CD4-positive, CD25-positive, alpha-beta regulatory T cell (primary cell): ENCODE data around the gene RAB22A. TPM values are rescaled to one million over a fixed set of nuclear protein-coding genes. Genes with fewer than 3 reads are reported as not detected.

Experiments used
- ATAC-seq, 2 donors: fragments of 150-1000 bp; cut with Tn5 transposase; one replicate each; pipeline ENCODE4 v1.10.0; 2021; ENCODE audit warnings: low read depth in 2 of 2, moderate number of reproducible peaks in 2 of 2, moderate library complexity in 1 of 2
- DNase-seq, 3 donors: peaks; one replicate each; pipeline versions ENCODE4 v3.0.0 to v3.0.0-alpha.2; 2012 to 2022; ENCODE audit warnings: mixed read lengths in 1 of 3
- H3K27ac ChIP-seq: one replicate; pipeline ENCODE4 v1.7.0; 2013; ENCODE audit warnings: mild to moderate bottlenecking, low read length; ENCODE audit not compliant: insufficient read depth, poor library complexity, severe bottlenecking
- H3K27me3 ChIP-seq: one replicate; pipeline ENCODE4 v1.7.0; 2013; ENCODE audit warnings: low read length; ENCODE audit not compliant: control insufficient read depth, insufficient read depth
- H3K36me3 ChIP-seq: one replicate; pipeline ENCODE4 v1.7.0; 2013; ENCODE audit warnings: mild to moderate bottlenecking, low read length, moderate library complexity; ENCODE audit not compliant: control insufficient read depth, insufficient read depth
- H3K4me1 ChIP-seq: 2 replicates; pipeline ENCODE4 v1.7.0; 2013; ENCODE audit warnings: mild to moderate bottlenecking, low read length; ENCODE audit not compliant: insufficient read depth, control insufficient read depth, poor library complexity, severe bottlenecking
- H3K4me3 ChIP-seq: one replicate; pipeline ENCODE4 v1.7.0; 2013; ENCODE audit warnings: low read depth, mild to moderate bottlenecking, low read length, moderate library complexity
- H3K9me3 ChIP-seq, 2 experiments: 1 replicate in 1 of 2; 2 replicates in 1 of 2; pipeline ENCODE4 v1.7.0; 2013; ENCODE audit warnings: low read length in 2 of 2, mild to moderate bottlenecking in 1 of 2, moderate library complexity in 1 of 2; ENCODE audit not compliant: control insufficient read depth in 2 of 2
- H3K27ac Mint-ChIP-seq, 3 donors: one replicate each; pipeline ENCODE4 v1.8.0; 2020 to 2022; ENCODE audit warnings: mild to moderate bottlenecking in 3 of 3, mixed read lengths in 3 of 3, moderate library complexity in 2 of 3
- H3K27me3 Mint-ChIP-seq: one replicate; pipeline ENCODE4 v1.8.0; 2022; ENCODE audit warnings: mild to moderate bottlenecking, mixed read lengths
- H3K36me3 Mint-ChIP-seq: one replicate; pipeline ENCODE4 v1.8.0; 2020; ENCODE audit warnings: mixed read lengths
- H3K4me1 Mint-ChIP-seq, 4 donors: one replicate each; pipeline ENCODE4 v1.8.0; 2020 to 2022; ENCODE audit warnings: mixed read lengths in 4 of 4, mild to moderate bottlenecking in 1 of 4
- H3K4me3 Mint-ChIP-seq, 4 donors: one replicate each; pipeline ENCODE4 v1.8.0; 2020 to 2022; ENCODE audit warnings: mild to moderate bottlenecking in 4 of 4, mixed read lengths in 4 of 4, moderate library complexity in 3 of 4
- H3K9me3 Mint-ChIP-seq, 7 donors: one replicate each; pipeline ENCODE4 v1.8.0; 2020 to 2022; ENCODE audit warnings: mixed read lengths in 7 of 7, mild to moderate bottlenecking in 3 of 7, moderate library complexity in 2 of 7
- polyA plus RNA-seq, 4 donors: library from polyadenylated mRNA; unstranded; fragments of 300-500 nt; fragmentation: Illumina TruSeq; gene quantifications; one replicate each; pipeline ENCODE4 v1.2.3, GENCODE V29; 2021
- total RNA-seq: library from RNA; stranded (reverse); gene quantifications from one replicate; pipeline ENCODE4 v1.2.3, GENCODE V29; 2022

RAB22A gene
- total and polyA plus RNA-seq, 5 donors from 2014 or later: 11.3 to 21.9 (median 13.2) TPM

- peaks cover 7% of the 10 kb centered on the region for H3K36me3 ChIP-seq
- Mint-ChIP-seq H3K9me3 (peaks cover 0 to 2% (median 0%) of the 10 kb centered on the region in 7 donors), H3K36me3 (peaks cover 25% of the 10 kb centered on the region), H3K4me3 (peak overlapping the region; percentile 92 to 96 (median 94)), H3K27me3 (no peaks in the 10 kb centered on the region), H3K27ac (peak overlapping the region in 2 of 3 donors; percentile 95 to 98), H3K4me1 (peaks cover 35 to 64% (median 53%) of the 10 kb centered on the region in 4 donors)
- no peaks in the 10 kb centered on the region for H3K27me3 ChIP-seq
- H3K9me3 ChIP-seq: no peaks in the 10 kb centered on the region
- ATAC-seq (no peak), DNase-seq (no peak)
- peak overlapping the region; percentile 99 for H3K27ac ChIP-seq
- H3K4me1 ChIP-seq: peaks cover 44% of the 10 kb centered on the region
- peak overlapping the region; percentile 89 for H3K4me3 ChIP-seq
Observed at GRCh38 chr20:58390659-58391035, 81.1 kb downstream of the RAB22A start.

- peak overlapping the region; percentile 51 to 94 (median 72) for H3K4me3 Mint-ChIP-seq
- H3K36me3 ChIP-seq: peaks cover 7% of the 10 kb centered on the region
- H3K9me3 Mint-ChIP-seq: peaks cover 0 to 2% (median 0%) of the 10 kb centered on the region in 7 donors
- H3K4me1 Mint-ChIP-seq: peaks cover 36 to 80% (median 65%) of the 10 kb centered on the region in 4 donors
- peak overlapping the region in 2 of 3 donors; percentile 95 to 98 for H3K27ac Mint-ChIP-seq
- DNase-seq: no peak
- no peak for ATAC-seq
- H3K27me3 Mint-ChIP-seq: no peaks in the 10 kb centered on the region
- H3K27ac ChIP-seq: peak overlapping the region; percentile 1
- no peak overlapping the region for H3K4me3 ChIP-seq
- H3K4me1 ChIP-seq: peaks cover 49% of the 10 kb centered on the region
- H3K27me3 ChIP-seq: no peaks in the 10 kb centered on the region
- no peaks in the 10 kb centered on the region for H3K9me3 ChIP-seq
- H3K36me3 Mint-ChIP-seq: peaks cover 32% of the 10 kb centered on the region
Observed at GRCh38 chr20:58392286-58392685, 82.8 kb downstream of the RAB22A start.

- H3K4me1 ChIP-seq: peaks cover 47% of the 10 kb centered on the region
- H3K27ac ChIP-seq: no peak overlapping the region
- ATAC-seq (no peak), DNase-seq (no peak)
- peak overlapping the region in 2 of 4 donors; percentile 8 to 74 for H3K4me3 Mint-ChIP-seq
- no peaks in the 10 kb centered on the region for H3K27me3 ChIP-seq
- peak overlapping the region; percentile 24 to 94 (median 48) for H3K27ac Mint-ChIP-seq
- peaks cover 0 to 2% (median 0%) of the 10 kb centered on the region in 7 donors for H3K9me3 Mint-ChIP-seq
- peaks cover 40 to 89% (median 73%) of the 10 kb centered on the region in 4 donors for H3K4me1 Mint-ChIP-seq
- no peaks in the 10 kb centered on the region for H3K27me3 Mint-ChIP-seq
- no peak overlapping the region for H3K4me3 ChIP-seq
- peaks cover 37% of the 10 kb centered on the region for H3K36me3 Mint-ChIP-seq
- no peaks in the 10 kb centered on the region for H3K9me3 ChIP-seq
- H3K36me3 ChIP-seq: peaks cover 7% of the 10 kb centered on the region
Observed at GRCh38 chr20:58393299-58393698, 83.8 kb downstream of the RAB22A start.

- ATAC-seq (no peak), DNase-seq (no peak)
- Mint-ChIP-seq H3K9me3 (peaks cover 0 to 2% (median 0%) of the 10 kb centered on the region in 7 donors), H3K4me1 (peaks cover 34 to 96% (median 81%) of the 10 kb centered on the region in 4 donors), H3K27ac (no peak overlapping the region), H3K27me3 (no peaks in the 10 kb centered on the region), H3K4me3 (no peak overlapping the region), H3K36me3 (peaks cover 38% of the 10 kb centered on the region)
- H3K9me3 ChIP-seq: no peaks in the 10 kb centered on the region
- peaks cover 7% of the 10 kb centered on the region for H3K36me3 ChIP-seq
- H3K4me3 ChIP-seq: no peak overlapping the region
- H3K27me3 ChIP-seq: no peaks in the 10 kb centered on the region
- H3K4me1 ChIP-seq: peaks cover 46% of the 10 kb centered on the region
- no peak overlapping the region for H3K27ac ChIP-seq
Observed at GRCh38 chr20:58394801-58395200, 85.3 kb downstream of the RAB22A start.

GRCh38 chr20:58395604-58396003 is 86.1 kb downstream of the RAB22A start:
- Mint-ChIP-seq H3K4me1 (peaks cover 34 to 96% (median 76%) of the 10 kb centered on the region in 4 donors), H3K27ac (peak overlapping the region in 1 of 3 donors; percentile 26), H3K9me3 (peaks cover 0 to 2% (median 0%) of the 10 kb centered on the region in 7 donors), H3K27me3 (no peaks in the 10 kb centered on the region), H3K4me3 (peak overlapping the region in 1 of 4 donors; percentile 19), H3K36me3 (peaks cover 33% of the 10 kb centered on the region)
- Histone ChIP-seq H3K36me3 (peaks cover 7% of the 10 kb centered on the region), H3K27ac (no peak overlapping the region), H3K27me3 (no peaks in the 10 kb centered on the region), H3K9me3 (no peaks in the 10 kb centered on the region), H3K4me3 (peak overlapping the region; percentile 14), H3K4me1 (peaks cover 43% of the 10 kb centered on the region)
- no peak for DNase-seq
- no peak for ATAC-seq

- DNase-seq (no peak), ATAC-seq (no peak)
- H3K4me3 Mint-ChIP-seq: no peak overlapping the region
- peaks cover 0 to 2% (median 0%) of the 10 kb centered on the region in 7 donors for H3K9me3 Mint-ChIP-seq
- H3K27ac Mint-ChIP-seq: peak overlapping the region in 1 of 3 donors; percentile 21
- H3K9me3 ChIP-seq: no peaks in the 10 kb centered on the region
- peaks cover 20 to 81% (median 60%) of the 10 kb centered on the region in 4 donors for H3K4me1 Mint-ChIP-seq
- H3K27me3 ChIP-seq: no peaks in the 10 kb centered on the region
- H3K36me3 Mint-ChIP-seq: peaks cover 22% of the 10 kb centered on the region
- no peak overlapping the region for H3K27ac ChIP-seq
- no peaks in the 10 kb centered on the region for H3K27me3 Mint-ChIP-seq
- peaks cover 7% of the 10 kb centered on the region for H3K36me3 ChIP-seq
- H3K4me3 ChIP-seq: no peak overlapping the region
- peaks cover 41% of the 10 kb centered on the region for H3K4me1 ChIP-seq
Observed at GRCh38 chr20:58397429-58397828, 87.9 kb downstream of the RAB22A start.

- peaks cover 0 to 1% (median 0%) of the 10 kb centered on the region in 7 donors for H3K9me3 Mint-ChIP-seq
- H3K27ac Mint-ChIP-seq: peak overlapping the region in 2 of 3 donors; percentile 27 to 65
- H3K4me3 Mint-ChIP-seq: peak overlapping the region in 2 of 4 donors; percentile 1 to 4
- Histone ChIP-seq H3K9me3 (no peaks in the 10 kb centered on the region), H3K27me3 (no peaks in the 10 kb centered on the region), H3K4me1 (peaks cover 33% of the 10 kb centered on the region), H3K36me3 (peaks cover 6% of the 10 kb centered on the region), H3K4me3 (no peak overlapping the region), H3K27ac (no peak overlapping the region)
- no peak for DNase-seq
- no peaks in the 10 kb centered on the region for H3K27me3 Mint-ChIP-seq
- peaks cover 19 to 72% (median 53%) of the 10 kb centered on the region in 4 donors for H3K4me1 Mint-ChIP-seq
- H3K36me3 Mint-ChIP-seq: peaks cover 19% of the 10 kb centered on the region
- no peak for ATAC-seq
Observed at GRCh38 chr20:58398254-58398653, 88.7 kb downstream of the RAB22A start.

GRCh38 chr20:58399926-58400325 is 90.4 kb downstream of the RAB22A start:
- Mint-ChIP-seq H3K27ac (peak overlapping the region in 1 of 3 donors; percentile 78), H3K4me3 (no peak overlapping the region), H3K27me3 (no peaks in the 10 kb centered on the region), H3K9me3 (no peaks in the 10 kb centered on the region), H3K4me1 (peaks cover 10 to 57% (median 39%) of the 10 kb centered on the region in 4 donors), H3K36me3 (peaks cover 13% of the 10 kb centered on the region)
- H3K9me3 ChIP-seq: no peaks in the 10 kb centered on the region
- H3K4me1 ChIP-seq: peaks cover 26% of the 10 kb centered on the region
- no peak overlapping the region for H3K4me3 ChIP-seq
- H3K36me3 ChIP-seq: no peaks in the 10 kb centered on the region
- H3K27me3 ChIP-seq: no peaks in the 10 kb centered on the region
- no peak for DNase-seq
- no peak overlapping the region for H3K27ac ChIP-seq
- no peak for ATAC-seq
